Sciatic nerve (tissue), 2 donors: ENCODE data around the gene CD48. TPM values are rescaled to one million over a fixed set of nuclear protein-coding genes. Genes with fewer than 3 reads are reported as not detected.
A peak's percentile ranks its signal among the peaks of the same experiment; 100 is the strongest.

Source experiments
- ATAC-seq: fragments of 200-7000 bp; cut with Tn5 transposase; one replicate; pipeline ENCODE4 v1.9.1; 2020; ENCODE audit warnings: mild to moderate bottlenecking, moderate library complexity
- DNase-seq: peaks from one replicate; pipeline ENCODE4 v3.0.0-alpha.2; 2020; ENCODE audit warnings: low spot score
- intact Hi-C: fragments of 100-400 bp; cut with DNase I; formaldehyde crosslinking; loops from one replicate; pipeline ENCODE4 v1.14.2; 2022
- total RNA-seq: library from RNA; stranded (reverse); fragmentation: NEBNext Ultra II Directional; extraction: Animal tissue kit (Norgen Biotek cat#: 25700); gene quantifications from one replicate; pipeline ENCODE4 v1.2.1, GENCODE V29; 2021
- donor health status: DM: no; HTN: no; CAD: no.
- donor health status: DM: no; HTN: no; CAD: no.

The CD48 gene
- total RNA-seq, 1 donor from 2014 or later, result 6.8 TPM

- DNase-seq (no peak), ATAC-seq (no peak)
- intact Hi-C loops, result no loop called here
These were observed 69.4 kb downstream of the CD48 start for GRCh38 chr1:160642281-160642644.

- intact Hi-C loops, result no loop called here
- DNase-seq (no peak), ATAC-seq (no peak)
These were observed 70.0 kb downstream of the CD48 start for GRCh38 chr1:160641323-160642280.

DNA sequence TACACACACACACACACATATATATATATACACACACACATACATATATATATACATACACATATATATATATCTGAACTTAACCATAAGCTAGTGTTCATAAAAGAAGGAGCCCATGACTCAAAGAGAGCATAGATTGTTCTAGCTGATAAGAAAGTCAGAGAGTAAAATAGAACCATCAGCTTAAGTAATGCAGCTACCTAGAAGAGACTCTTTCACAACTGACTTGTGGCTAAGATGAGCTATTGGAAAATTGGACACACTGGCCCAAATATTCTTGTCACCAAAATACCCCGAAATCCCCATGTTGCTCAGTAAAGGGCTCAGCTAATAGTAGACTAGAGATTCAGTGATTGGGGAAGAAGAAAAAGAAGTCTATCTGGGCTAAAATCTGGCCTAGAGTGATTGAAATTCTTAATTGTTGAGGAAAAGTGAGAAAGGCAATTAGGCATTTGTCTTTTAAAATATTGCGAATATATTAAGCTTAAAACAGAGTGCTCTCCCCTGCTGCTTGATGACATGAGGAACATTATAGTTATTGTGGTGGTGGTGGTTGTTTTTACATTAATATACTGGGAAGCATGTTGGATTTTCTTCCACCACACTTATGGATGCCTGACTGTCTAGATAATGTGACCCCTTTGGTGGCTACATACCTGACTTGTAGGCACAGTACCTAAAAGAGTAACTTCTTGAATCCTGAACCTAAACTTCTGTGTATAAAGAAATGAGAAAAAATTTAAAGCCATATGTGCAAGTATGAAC, 71.1 kb downstream of the CD48 start:
- ATAC-seq, result no peak
- no peak for DNase-seq
- intact Hi-C loops, result no loop called here

DNA sequence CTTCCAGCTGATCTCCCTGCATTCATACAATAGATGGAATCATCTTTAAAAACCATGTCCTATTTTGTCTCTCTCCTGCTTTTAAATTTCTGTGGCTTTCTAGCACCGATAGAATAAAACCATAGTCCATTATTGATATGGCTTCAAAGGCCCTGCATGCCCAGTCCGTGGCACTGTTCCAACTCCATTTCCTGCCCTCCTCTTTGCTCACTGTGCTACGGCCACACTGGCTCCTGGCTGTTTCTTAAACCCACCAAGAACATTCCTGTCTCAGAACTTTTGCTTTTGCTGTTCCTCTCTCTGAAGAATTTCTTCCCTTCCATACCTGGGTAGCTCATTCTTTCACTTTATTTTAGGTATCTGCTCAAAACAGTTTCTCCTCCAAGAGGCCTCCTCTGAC, 72.0 kb downstream of the CD48 start:
- ATAC-seq, result no peak
- DNase-seq, result no peak
- intact Hi-C loops, result no loop called here

GRCh38 chr1:160638926-160639325, 72.7 kb downstream of the CD48 start:
- DNase-seq, result no peak
- intact Hi-C loops, result no loop called here
- no peak for ATAC-seq

DNA sequence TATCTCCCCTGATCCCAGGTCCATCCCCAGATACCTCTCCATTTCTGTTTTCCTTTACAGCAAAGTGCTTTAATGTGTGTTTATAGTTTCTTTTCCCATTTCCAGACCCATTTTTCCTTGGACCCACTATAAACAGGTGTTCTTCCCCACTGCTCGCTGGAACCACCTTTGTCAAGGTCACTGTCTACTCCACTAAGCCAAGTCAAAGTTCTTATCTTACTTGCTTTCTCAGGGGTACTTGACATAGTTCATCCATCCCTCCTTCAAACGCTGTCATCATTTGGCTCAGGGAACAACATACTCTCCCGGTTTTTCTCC, 73.1 kb downstream of the CD48 start:
- DNase-seq, result no peak
- ATAC-seq, result no peak
- intact Hi-C loops, result no loop called here

DNA sequence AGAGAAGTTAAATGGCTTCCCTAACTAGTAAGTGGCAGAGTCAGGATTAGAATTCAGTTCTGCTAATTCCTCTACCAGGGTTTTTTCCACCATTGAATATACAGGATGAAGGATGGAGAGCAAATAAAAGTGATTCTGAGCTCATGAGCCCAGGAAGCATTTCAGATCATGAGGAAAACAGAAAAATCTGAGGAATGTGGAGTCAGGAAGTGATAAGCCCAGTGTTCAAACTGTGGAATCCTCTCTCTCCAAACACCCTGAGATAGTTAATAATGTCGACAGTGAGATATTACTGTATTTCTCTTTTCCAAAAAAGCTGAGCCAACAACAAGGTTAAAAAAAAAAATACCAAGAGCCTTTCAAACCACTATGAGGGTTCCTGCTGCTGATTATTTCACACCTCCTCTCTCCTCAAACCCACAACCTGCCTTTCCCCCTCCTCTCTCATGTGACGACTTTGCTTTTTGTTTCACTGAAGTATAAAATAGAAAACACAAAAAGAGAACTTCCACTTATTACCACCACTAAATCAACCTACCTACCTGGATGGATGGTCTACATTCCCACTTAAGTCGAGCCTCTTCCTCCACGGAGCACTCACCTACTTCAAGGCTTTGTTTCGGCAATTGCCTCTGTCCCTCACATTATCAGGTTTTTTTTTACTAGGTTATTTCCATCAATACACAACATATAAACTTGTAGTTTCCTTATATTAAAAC, 73.6 kb downstream of the CD48 start:
- ATAC-seq (no peak), DNase-seq (no peak)
- intact Hi-C loops, result no loop called here

DNA sequence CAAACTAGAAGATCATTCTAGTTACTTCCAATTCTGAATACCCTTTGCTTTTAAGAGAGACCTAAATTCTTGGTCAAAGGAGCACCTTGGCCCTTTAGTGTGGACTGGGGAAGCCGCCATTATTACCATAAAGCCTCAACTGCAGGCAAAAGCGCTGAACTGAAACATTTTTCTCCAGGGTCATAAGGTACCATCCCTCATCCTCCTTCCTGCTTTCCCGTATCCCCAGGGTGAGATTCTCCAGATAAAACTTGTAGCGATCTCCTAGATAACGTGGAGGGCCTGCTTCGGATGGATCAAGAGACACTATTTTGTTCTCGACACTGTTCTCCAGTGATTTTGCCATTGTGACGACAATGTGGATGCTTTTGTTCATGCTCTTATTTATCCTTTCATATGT, 74.6 kb downstream of the CD48 start:
- no peak for DNase-seq
- ATAC-seq, result no peak
- intact Hi-C loops, result no loop called here

DNA sequence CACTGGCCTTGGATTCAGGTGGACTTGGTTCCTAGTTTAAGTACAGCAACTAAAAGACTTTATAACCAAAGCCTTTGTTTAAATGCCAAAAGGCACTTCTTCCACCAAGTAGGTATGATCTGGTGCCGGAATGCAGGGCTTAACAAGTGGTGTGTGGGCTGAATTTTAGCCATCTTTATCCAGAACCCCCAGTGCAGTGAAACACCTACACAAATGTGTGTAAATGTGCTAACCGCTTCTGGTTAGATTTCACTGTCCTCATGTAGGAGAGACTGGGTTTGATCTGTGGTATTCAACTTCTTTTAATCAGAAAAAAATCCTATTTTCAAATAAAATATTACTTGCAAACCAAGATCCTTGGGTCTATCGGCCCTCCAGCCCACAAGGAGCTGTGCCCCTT, 75.1 kb downstream of the CD48 start:
- ATAC-seq (no peak), DNase-seq (no peak)
- intact Hi-C loops, result no loop called here

GRCh38 chr1:160636076-160636475, 75.5 kb downstream of the CD48 start:
- DNase-seq, result no peak
- intact Hi-C loops, result no loop called here
- no peak for ATAC-seq

DNA sequence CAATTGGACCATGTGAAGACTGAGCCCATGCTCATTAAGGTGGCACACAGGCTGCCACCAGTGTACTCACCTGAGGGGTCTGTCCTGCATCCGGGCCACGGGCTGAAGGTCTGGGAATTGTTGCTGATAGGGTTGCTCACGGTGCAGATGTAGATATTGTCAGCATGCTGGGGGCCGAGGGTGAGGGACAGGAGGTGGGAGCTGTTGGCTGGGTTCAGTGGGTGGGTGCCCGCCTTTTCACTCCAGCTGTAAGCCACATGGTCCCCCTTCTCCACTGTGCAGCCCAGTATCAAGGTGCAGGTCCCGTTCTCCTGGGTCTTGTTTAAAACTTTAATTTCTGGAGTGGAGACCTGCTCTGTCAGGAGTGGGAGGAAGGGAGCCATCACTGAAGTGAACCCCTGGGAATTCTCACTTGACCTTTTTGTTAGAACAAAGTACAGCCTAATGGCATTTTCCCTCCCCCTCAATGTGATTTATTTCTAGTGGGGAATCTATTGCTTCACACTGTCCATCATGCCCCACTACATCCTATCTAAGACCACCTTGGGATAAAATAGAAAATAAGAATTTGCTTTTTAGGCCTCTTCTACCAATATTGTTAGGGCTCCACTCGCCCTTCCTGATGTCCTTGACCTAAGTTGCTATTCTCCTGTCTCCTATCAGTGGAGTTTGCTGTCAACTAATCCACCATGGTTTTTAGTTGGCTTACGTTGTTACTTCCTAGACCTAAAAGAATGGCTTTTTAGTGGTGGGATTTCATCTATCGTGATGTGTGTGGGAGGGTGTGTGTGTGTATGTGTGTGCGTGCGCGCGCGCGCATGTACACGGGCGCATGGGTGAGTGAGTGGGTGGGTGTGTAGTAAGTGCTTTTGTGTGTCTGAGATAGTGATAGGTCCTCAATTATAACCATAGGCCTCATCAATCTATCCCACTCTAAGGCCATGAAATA, 76.8 kb downstream of the CD48 start:
- intact Hi-C loops, result no loop called here
- DNase-seq (no peak), ATAC-seq (no peak)

GRCh38 chr1:160633330-160633903, 78.2 kb downstream of the CD48 start:
- DNase-seq (no peak), ATAC-seq (no peak)
- intact Hi-C loops, result no loop called here

DNA sequence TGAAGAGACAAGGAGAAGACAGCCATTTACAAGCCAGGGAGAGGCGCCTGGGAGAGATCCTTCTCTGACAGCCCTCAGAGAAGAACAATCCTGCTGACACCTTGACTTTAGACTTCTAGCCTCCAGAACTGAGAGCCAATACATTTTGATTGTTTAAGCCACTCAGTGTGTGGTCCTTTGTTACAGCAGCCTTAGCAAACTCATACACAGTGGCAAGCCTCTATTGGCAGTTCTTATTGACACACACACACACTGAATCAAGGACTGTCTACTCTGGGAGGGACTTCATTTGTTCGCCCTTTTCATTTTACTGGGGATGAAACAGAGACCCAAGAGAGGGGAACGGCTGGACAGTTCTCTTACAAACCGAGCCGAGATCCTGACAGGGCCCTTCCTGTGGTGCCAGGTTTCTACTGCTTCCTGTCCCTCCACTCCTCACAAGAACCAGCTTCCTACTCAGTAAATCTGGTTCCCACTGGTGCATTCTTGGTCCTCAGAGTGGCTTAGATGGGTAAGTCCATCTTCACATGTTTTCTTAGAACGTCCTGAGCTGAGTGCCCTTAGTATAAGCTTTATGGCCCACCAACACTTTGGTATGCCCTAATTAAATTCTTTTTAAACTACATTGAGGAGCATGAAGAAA, 79.5 kb downstream of the CD48 start:
- intact Hi-C loops, result no loop called here
- ATAC-seq, result no peak
- DNase-seq, result no peak

GRCh38 chr1:160630523-160631451, 80.8 kb downstream of the CD48 start:
- intact Hi-C loops, result no loop called here
- no peak for ATAC-seq
- no peak for DNase-seq

GRCh38 chr1:160629286-160630210, 82.1 kb downstream of the CD48 start:
- intact Hi-C loops, result no loop called here
- peak; percentile 60 for ATAC-seq
- no peak for DNase-seq

GRCh38 chr1:160628799-160629263, 82.8 kb downstream of the CD48 start:
- DNase-seq, result no peak
- intact Hi-C loops, result no loop called here
- ATAC-seq, result no peak
